GM18519 (cell line): ENCODE results near the gene PIGU.
"Not testable (repeated sequence)": the region's sequence is repeated elsewhere in the genome, so short reads cannot be mapped to it uniquely, and the experiment has no call there.

Experiments
- ATAC-seq: cut with Tn5 transposase; IDR thresholded peaks from one replicate; pipeline ENCODE4 v1.9.1; 2021; ENCODE audit warnings: mild to moderate bottlenecking, moderate library complexity; ENCODE audit not compliant: unreplicated experiment, low FRiP score

The PIGU gene

GRCh38 chr20:34516247-34517113 is 160.4 kb downstream of the PIGU start, which contains the start of gene DYNLRB1:
DYNLRB1 (plus strand) TSS chr20:34516422; CDS start chr20:34516459, 37 bp downstream.
- peak; percentile 60 for ATAC-seq

DNA sequence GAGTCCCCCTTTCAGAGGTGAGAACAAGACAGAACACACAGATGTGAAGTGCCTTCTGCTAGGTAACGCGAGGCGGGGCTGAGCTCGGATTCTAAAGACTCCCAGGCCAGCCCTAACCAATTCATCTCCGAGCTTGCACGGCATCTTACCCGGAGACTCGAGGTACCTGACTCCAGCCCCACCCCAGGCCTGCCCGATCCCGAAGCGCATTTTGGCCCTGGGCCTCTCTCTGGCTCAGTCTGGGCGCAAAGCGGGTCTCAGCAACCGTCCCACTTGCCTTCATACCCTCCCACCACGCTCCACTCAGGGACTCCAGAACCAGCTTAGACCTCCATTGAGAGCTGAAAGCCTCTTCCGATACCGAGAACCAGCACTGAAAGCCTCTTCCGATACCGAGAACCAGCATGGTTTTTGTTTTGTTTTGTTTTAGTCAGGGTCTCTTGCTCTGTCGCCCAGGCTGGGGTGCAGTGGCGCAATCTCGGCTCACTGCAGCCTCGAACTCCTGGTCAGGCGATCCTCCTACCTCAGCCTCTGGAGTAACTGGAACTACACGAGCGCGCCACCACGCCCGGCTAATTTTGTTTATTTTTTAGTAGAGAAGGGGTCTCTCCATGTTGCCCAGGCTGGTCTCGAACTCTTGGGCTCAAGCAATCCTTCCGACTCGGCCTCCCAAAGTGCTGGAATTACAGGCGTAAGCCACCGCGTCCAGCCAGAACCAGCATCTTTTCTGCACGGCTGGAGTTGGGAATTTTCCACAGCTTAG is 161.2 kb downstream of the PIGU start:
- ATAC-seq: no peak

GRCh38 chr20:34514897-34515483 is 161.9 kb downstream of the PIGU start:
- no peak for ATAC-seq

GRCh38 chr20:34514034-34514433 is 162.9 kb downstream of the PIGU start:
- ATAC-seq: not testable (repeated sequence)

DNA sequence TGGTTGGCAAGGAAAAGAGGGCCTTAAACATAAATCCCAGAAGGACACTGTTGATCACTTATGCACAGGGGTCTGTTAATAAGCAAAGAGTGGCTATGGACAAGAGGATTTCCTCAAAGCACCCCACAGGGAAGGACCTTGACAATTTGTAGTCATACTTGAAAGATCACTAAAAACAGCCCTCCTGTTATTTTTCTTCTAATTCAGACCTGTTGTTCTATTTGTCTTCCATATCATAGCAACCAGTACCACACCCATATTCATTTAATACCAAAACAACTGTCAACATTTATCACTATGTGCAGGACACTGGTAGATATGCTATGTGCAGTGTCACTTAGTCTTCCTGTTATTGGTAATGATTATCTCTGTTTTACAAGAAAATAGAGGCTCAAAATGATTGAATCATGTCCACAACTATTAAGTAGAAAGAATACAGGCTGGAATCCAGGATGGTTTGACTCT is 163.9 kb downstream of the PIGU start:
- no peak for ATAC-seq

- ATAC-seq: no peak
Observed at GRCh38 chr20:34512266-34512954, 164.5 kb downstream of the PIGU start.

GRCh38 chr20:34511891-34512265 is 165.0 kb downstream of the PIGU start:
- ATAC-seq: no peak

GRCh38 chr20:34510575-34510974 is 166.3 kb downstream of the PIGU start:
- ATAC-seq: no peak
